Trophoblast cell (in vitro differentiated cells and primary cell): ENCODE data around the gene FAM184A. TPM values are rescaled to one million over a fixed set of nuclear protein-coding genes. Genes with fewer than 3 reads are reported as not detected.
A peak's percentile ranks its signal among the peaks of the same experiment; 100 is the strongest.

Source experiments
- DNase-seq, 2 donors: peaks; one replicate each; pipeline ENCODE4 v3.0.0-alpha.2; 2016
- H2AFZ ChIP-seq: 2 replicates; pipeline ENCODE4 v1.6.1; 2013; ENCODE audit warnings: low read length, moderate library complexity, mild to moderate bottlenecking; ENCODE audit not compliant: insufficient read depth, poor library complexity
- H2AK5ac ChIP-seq: 2 replicates; pipeline ENCODE4 v1.6.1; 2013; ENCODE audit warnings: mild to moderate bottlenecking, low read length
- H2BK120ac ChIP-seq: 2 replicates; pipeline ENCODE4 v1.6.1; 2013; ENCODE audit warnings: low read length, mild to moderate bottlenecking, moderate library complexity; ENCODE audit not compliant: insufficient read depth, poor library complexity
- H2BK12ac ChIP-seq: 2 replicates; pipeline ENCODE4 v1.6.1; 2013; ENCODE audit warnings: mild to moderate bottlenecking, low read length, moderate library complexity
- H2BK5ac ChIP-seq: 2 replicates; pipeline ENCODE4 v1.6.1; 2013; ENCODE audit warnings: low read length, low read depth, moderate library complexity, mild to moderate bottlenecking; ENCODE audit not compliant: poor library complexity
- H3K14ac ChIP-seq: 2 replicates; pipeline ENCODE4 v1.6.1; 2013; ENCODE audit warnings: mild to moderate bottlenecking, low read length
- H3K18ac ChIP-seq: 2 replicates; pipeline ENCODE4 v1.6.1; 2013; ENCODE audit warnings: mild to moderate bottlenecking, low read length
- H3K23ac ChIP-seq: 2 replicates; pipeline ENCODE4 v1.6.1; 2013; ENCODE audit warnings: low read length
- H3K27ac ChIP-seq: 2 replicates; pipeline ENCODE4 v1.5.1; 2013; ENCODE audit warnings: low read depth, mild to moderate bottlenecking, inconsistent platforms, low read length, moderate library complexity
- H3K27me3 ChIP-seq: 2 replicates; pipeline ENCODE4 v1.6.1; 2013; ENCODE audit warnings: inconsistent platforms, mild to moderate bottlenecking, low read length, moderate library complexity; ENCODE audit not compliant: insufficient read depth
- H3K36me3 ChIP-seq, 2 experiments: 1 replicate in 1 of 2; 2 replicates in 1 of 2; pipeline ENCODE4 v1.6.1; 2013; ENCODE audit warnings: low read length in 2 of 2, mild to moderate bottlenecking in 2 of 2, moderate library complexity in 1 of 2; ENCODE audit not compliant: insufficient read depth in 2 of 2, control insufficient read depth in 1 of 2
- H3K4ac ChIP-seq: 2 replicates; pipeline ENCODE4 v1.6.1; 2013; ENCODE audit warnings: low read depth, mild to moderate bottlenecking, low read length, moderate library complexity
- H3K4me1 ChIP-seq, 2 experiments: 1 replicate in 1 of 2; 2 replicates in 1 of 2; pipeline ENCODE4 v1.6.1; 2013; ENCODE audit warnings: low read length in 2 of 2, mild to moderate bottlenecking in 2 of 2, moderate library complexity in 1 of 2; ENCODE audit not compliant: insufficient read depth in 2 of 2, control insufficient read depth in 1 of 2
- H3K4me2 ChIP-seq: 2 replicates; pipeline ENCODE4 v1.6.1; 2013; ENCODE audit warnings: inconsistent platforms, mild to moderate bottlenecking, low read length, moderate library complexity
- H3K4me3 ChIP-seq: 2 replicates; pipeline ENCODE4 v1.5.1; 2013; ENCODE audit warnings: mild to moderate bottlenecking, low read depth, low read length, inconsistent platforms
- H3K79me1 ChIP-seq: one replicate; pipeline ENCODE4 v1.6.1; 2013; ENCODE audit warnings: low read length
- H3K79me2 ChIP-seq: 2 replicates; pipeline ENCODE4 v1.6.1; 2013; ENCODE audit warnings: low read length, mild to moderate bottlenecking; ENCODE audit not compliant: control insufficient read depth, insufficient read depth, poor library complexity
- H3K9ac ChIP-seq: 2 replicates; pipeline ENCODE4 v1.6.1; 2013; ENCODE audit warnings: mild to moderate bottlenecking, low read length
- H3K9me3 ChIP-seq: 2 replicates; pipeline ENCODE4 v1.6.1; 2013; ENCODE audit warnings: low read depth, mild to moderate bottlenecking, control low read depth, inconsistent platforms, low read length; ENCODE audit not compliant: insufficient read depth
- H4K12ac ChIP-seq: 2 replicates; pipeline ENCODE4 v1.6.1; 2013; ENCODE audit warnings: low read depth, mild to moderate bottlenecking, low read length, moderate library complexity
- H4K8ac ChIP-seq: 2 replicates; pipeline ENCODE4 v1.6.1; 2013; ENCODE audit warnings: low read depth, mild to moderate bottlenecking, low read length, moderate library complexity
- H4K91ac ChIP-seq: one replicate; pipeline ENCODE4 v1.6.1; 2013; ENCODE audit warnings: low read depth, mild to moderate bottlenecking, low read length, moderate library complexity
- WGBS: extraction: QIAGEN DNeasy Blood & Tissue Kit; methylation state at CpG from one replicate; pipeline ENCODE4 v1.1.7; 2013; ENCODE audit warnings: missing lambda C conversion rate; ENCODE audit not compliant: insufficient read length, insufficient coverage; ENCODE audit errors: extremely low coverage; 5-methylcytosine and 5-hydroxymethylcytosine counted together
- polyA plus RNA-seq: library from polyadenylated mRNA; stranded (reverse); fragments of 200-250 nt; gene quantifications from 2 replicates; pipeline ENCODE4 v1.2.3, GENCODE V29; 2013

Gene FAM184A, protein sequence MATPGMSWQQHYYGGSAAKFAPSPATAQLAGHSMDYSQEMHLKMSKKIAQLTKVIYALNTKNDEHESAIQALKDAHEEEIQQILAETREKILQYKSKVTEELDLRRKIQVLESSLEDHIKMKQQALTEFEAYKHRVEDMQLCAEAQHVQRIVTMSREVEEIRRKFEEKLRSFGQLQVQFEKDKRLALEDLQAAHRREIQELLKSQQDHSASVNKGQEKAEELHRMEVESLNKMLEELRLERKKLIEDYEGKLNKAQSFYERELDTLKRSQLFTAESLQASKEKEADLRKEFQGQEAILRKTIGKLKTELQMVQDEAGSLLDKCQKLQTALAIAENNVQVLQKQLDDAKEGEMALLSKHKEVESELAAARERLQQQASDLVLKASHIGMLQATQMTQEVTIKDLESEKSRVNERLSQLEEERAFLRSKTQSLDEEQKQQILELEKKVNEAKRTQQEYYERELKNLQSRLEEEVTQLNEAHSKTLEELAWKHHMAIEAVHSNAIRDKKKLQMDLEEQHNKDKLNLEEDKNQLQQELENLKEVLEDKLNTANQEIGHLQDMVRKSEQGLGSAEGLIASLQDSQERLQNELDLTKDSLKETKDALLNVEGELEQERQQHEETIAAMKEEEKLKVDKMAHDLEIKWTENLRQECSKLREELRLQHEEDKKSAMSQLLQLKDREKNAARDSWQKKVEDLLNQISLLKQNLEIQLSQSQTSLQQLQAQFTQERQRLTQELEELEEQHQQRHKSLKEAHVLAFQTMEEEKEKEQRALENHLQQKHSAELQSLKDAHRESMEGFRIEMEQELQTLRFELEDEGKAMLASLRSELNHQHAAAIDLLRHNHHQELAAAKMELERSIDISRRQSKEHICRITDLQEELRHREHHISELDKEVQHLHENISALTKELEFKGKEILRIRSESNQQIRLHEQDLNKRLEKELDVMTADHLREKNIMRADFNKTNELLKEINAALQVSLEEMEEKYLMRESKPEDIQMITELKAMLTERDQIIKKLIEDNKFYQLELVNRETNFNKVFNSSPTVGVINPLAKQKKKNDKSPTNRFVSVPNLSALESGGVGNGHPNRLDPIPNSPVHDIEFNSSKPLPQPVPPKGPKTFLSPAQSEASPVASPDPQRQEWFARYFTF
- polyA plus RNA-seq: 5.4 and 6.4 TPM in 2 replicates

DNA sequence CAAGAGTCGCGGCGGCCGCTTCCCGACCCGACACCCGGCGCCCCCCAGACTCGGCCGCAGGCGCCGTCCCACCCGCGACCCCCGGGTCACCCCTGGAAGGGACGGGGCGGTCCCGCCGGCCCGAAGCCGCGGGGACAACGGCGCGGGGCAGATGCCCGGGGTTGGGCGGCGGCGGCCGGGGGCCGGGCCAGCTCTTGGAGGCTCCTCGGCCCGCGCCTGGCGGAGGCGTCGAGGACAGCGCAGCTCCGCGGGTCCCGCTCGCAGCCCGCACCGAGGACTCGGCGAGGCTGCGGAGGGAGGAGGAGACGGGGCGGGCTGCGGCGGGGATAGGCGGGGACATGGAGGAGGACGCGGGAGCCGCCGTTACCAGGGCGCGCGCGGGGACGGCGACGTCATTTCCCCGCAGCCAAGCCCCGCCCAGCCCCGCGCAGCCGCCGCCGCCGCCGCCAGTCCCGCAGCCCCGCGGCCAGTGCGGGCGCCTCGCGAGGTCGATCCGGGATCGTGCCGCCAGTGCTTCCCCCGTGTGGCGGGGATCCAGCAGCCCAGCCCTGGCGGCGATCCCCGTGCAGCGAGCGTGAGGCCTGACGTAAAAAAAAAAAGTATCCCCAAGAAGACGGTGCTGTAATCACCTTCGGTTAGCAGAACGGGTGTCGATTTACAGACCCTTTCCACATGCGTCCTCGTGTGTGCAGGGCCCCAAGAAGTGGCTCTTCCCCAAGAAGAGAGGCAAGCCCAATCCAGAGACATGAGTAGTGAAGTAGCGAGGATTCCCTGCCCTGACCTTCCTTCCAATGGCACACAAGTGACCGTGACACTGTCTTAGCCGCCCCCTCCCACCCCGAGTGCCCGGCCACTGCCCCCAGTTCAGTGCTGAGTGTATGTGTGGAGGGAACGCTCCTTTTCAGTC is at the start of gene FAM184A:
Gene FAM184A, minus strand, starts transcription at position 289 of the 907 bp plus-strand sequence. CDS start 365 bp downstream, outside the sequence.
- H2AK5ac ChIP-seq: no peak within 1 kb of the TSS
- H3K27ac ChIP-seq: no peak within 1 kb of the TSS
- peak within 1 kb of the TSS; percentile 11 for H4K8ac ChIP-seq
- peaks cover 0 to 2% of the 10 kb centered on the region in 2 experiments for H3K4me1 ChIP-seq
- peak within 1 kb of the TSS; percentile 30 for H4K91ac ChIP-seq
- peak within 1 kb of the TSS; percentile 71 for H2AFZ ChIP-seq
- H3K4me2 ChIP-seq: peak within 1 kb of the TSS; percentile 64
- no peak within 1 kb of the TSS for H3K14ac ChIP-seq
- H3K4ac ChIP-seq: no peak within 1 kb of the TSS
- DNase-seq: peak; percentile 68 to 79
- H3K79me2 ChIP-seq: no peaks in the 10 kb centered on the region
- H2BK120ac ChIP-seq: no peak within 1 kb of the TSS
- no peaks in the 10 kb centered on the region for H3K79me1 ChIP-seq
- peak within 1 kb of the TSS; percentile 0 for H3K9ac ChIP-seq
- H3K9me3 ChIP-seq: peaks cover 12% of the 10 kb centered on the region
- peaks cover 0 to 2% of the 10 kb centered on the region in 2 experiments for H3K36me3 ChIP-seq
- WGBS: no CpG with 5 or more reads among the region's 103 CpGs
- no peak within 1 kb of the TSS for H4K12ac ChIP-seq
- no peaks in the 10 kb centered on the region for H3K27me3 ChIP-seq
- H2BK12ac ChIP-seq: no peak within 1 kb of the TSS
- H3K23ac ChIP-seq: no peak within 1 kb of the TSS
- H3K4me3 ChIP-seq: peak within 1 kb of the TSS; percentile 84
- no peak within 1 kb of the TSS for H2BK5ac ChIP-seq
- no peak within 1 kb of the TSS for H3K18ac ChIP-seq

DNA sequence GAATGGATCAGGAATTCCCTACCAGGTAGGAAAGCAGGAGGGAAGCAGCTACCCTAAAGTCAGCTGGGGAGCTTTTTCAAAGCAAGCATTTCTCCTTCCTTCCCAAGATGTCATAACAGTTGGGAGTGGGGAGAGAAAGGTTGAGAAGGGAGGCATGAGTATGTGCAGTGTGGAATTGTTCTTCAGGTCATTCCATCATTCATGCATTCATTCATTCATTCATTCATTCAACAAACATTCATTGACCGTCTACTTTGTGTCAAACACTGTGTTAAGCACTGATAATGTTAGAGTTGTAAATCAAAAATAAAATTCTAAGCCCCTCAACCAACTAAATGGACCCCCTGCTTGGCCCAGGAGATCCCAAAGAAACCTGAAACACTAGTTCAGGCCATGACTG is 49.2 kb upstream of the FAM184A start:
- Histone ChIP-seq H3K23ac (no peak overlapping the region), H4K91ac (peak overlapping the region; percentile 90), H3K4me3 (no peak overlapping the region), H3K9me3 (peaks cover 5% of the 10 kb centered on the region), H3K4ac (peak overlapping the region; percentile 15), H2BK120ac (peak overlapping the region; percentile 90), H3K79me2 (no peaks in the 10 kb centered on the region), H3K27ac (peak overlapping the region; percentile 89), H3K27me3 (no peaks in the 10 kb centered on the region), H3K18ac (peak overlapping the region; percentile 37), H4K8ac (peak overlapping the region; percentile 61), H2BK5ac (peak overlapping the region; percentile 61), H4K12ac (no peak overlapping the region), H2AK5ac (peak overlapping the region; percentile 79), H3K79me1 (peaks cover 8% of the 10 kb centered on the region), H3K36me3 (no peaks in the 10 kb centered on the region), H3K14ac (no peak overlapping the region), H2AFZ (no peak overlapping the region), H2BK12ac (peak overlapping the region; percentile 94), H3K4me1 (peaks cover 7 to 13% of the 10 kb centered on the region in 2 experiments), H3K4me2 (peak overlapping the region; percentile 10), H3K9ac (no peak overlapping the region)
- no CpG with 5 or more reads among the region's 1 CpG for WGBS
- DNase-seq: no peak

DNA sequence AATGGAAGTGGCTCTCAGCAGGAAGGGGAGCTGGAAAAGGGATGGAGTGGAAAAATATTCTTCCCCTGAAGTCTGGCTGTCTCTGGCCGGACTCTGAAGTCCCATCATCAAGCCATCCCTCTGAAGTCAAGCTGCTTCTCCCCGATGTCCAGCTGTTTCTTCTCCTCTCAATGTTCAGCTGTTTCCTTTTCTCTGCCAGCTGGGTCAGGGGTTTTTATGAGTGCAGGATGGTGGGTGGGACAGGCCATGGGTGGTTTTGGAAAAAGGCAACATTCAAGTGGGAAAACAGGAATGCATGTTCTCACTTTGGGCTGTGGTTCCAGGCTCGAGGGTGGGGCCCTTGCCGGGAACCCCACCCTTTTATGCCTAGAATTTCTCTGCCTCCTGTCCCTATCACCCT is 48.4 kb upstream of the FAM184A start:
- H3K27me3 ChIP-seq: no peaks in the 10 kb centered on the region
- no peaks in the 10 kb centered on the region for H3K36me3 ChIP-seq
- H3K4me1 ChIP-seq: peaks cover 7 to 13% of the 10 kb centered on the region in 2 experiments
- H4K12ac ChIP-seq: no peak overlapping the region
- H2BK120ac ChIP-seq: peak overlapping the region; percentile 10
- no peak overlapping the region for H2AK5ac ChIP-seq
- no peak overlapping the region for H3K27ac ChIP-seq
- peaks cover 5% of the 10 kb centered on the region for H3K9me3 ChIP-seq
- peak overlapping the region; percentile 28 for H4K91ac ChIP-seq
- WGBS: no CpG with 5 or more reads among the region's 4 CpGs
- H3K18ac ChIP-seq: no peak overlapping the region
- peak overlapping the region; percentile 8 for H2BK5ac ChIP-seq
- no peak overlapping the region for H2AFZ ChIP-seq
- H3K4me3 ChIP-seq: no peak overlapping the region
- H3K4ac ChIP-seq: no peak overlapping the region
- DNase-seq: no peak
- no peak overlapping the region for H3K23ac ChIP-seq
- no peak overlapping the region for H3K4me2 ChIP-seq
- H3K9ac ChIP-seq: no peak overlapping the region
- no peak overlapping the region for H4K8ac ChIP-seq
- H3K79me2 ChIP-seq: no peaks in the 10 kb centered on the region
- H3K79me1 ChIP-seq: peaks cover 8% of the 10 kb centered on the region
- no peak overlapping the region for H3K14ac ChIP-seq
- H2BK12ac ChIP-seq: peak overlapping the region; percentile 51
